SJCRH30 (cell line): ENCODE data around the gene ABHD5. TPM values are rescaled to one million over a fixed set of nuclear protein-coding genes. Genes with fewer than 3 reads are reported as not detected.

Source experiments
- DNase-seq, 2 experiments: peaks; one replicate each; pipeline ENCODE4 v3.0.0-alpha.2; 2015 to 2020
- H3K27ac ChIP-seq: fragments of 250-450 bp; sonication (Bioruptor Pico); 2 replicates; pipeline ENCODE4 v1.5.1; 2020; ENCODE audit warnings: mild to moderate bottlenecking, moderate library complexity
- H3K27me3 ChIP-seq: fragments of 250-450 bp; sonication (Bioruptor Pico); 2 replicates; pipeline ENCODE4 v1.5.1; 2020; ENCODE audit warnings: mild to moderate bottlenecking, moderate library complexity
- H3K36me3 ChIP-seq: fragments of 250-450 bp; sonication (Bioruptor Pico); 2 replicates; pipeline ENCODE4 v1.5.1; 2020; ENCODE audit warnings: mild to moderate bottlenecking, moderate library complexity
- H3K4me1 ChIP-seq: fragments of 250-450 bp; sonication (Bioruptor Pico); 2 replicates; pipeline ENCODE4 v1.5.1; 2020; ENCODE audit warnings: mild to moderate bottlenecking, moderate library complexity
- H3K4me3 ChIP-seq: fragments of 250-450 bp; sonication (Bioruptor Pico); 2 replicates; pipeline ENCODE4 v1.5.1; 2020; ENCODE audit warnings: mild to moderate bottlenecking, moderate library complexity
- H3K9me3 ChIP-seq: fragments of 250-450 bp; sonication (Bioruptor Pico); replicated peaks from 2 replicates; pipeline ENCODE4 v1.5.1; 2020; ENCODE audit warnings: mild to moderate bottlenecking, moderate library complexity
- total RNA-seq: library from RNA; depleted of rRNA; stranded (reverse); fragments of >200 nt; shearing (Covaris generic); gene quantifications from 2 replicates; pipeline ENCODE4 v1.2.3, GENCODE V29; 2014

The ABHD5 gene
- total RNA-seq, 1 experiment from 2014 or later: 11.2 TPM

- DNase-seq: no peak
- no peak overlapping the region for H3K4me3 ChIP-seq
- H3K4me1 ChIP-seq: no peaks in the 10 kb centered on the region
- H3K9me3 ChIP-seq: no peaks in the 10 kb centered on the region
- no peaks in the 10 kb centered on the region for H3K36me3 ChIP-seq
- H3K27ac ChIP-seq: no peak overlapping the region
- H3K27me3 ChIP-seq: no peaks in the 10 kb centered on the region
These were observed 76.1 kb downstream of the ABHD5 start for GRCh38 chr3:43766672-43767465.

DNA sequence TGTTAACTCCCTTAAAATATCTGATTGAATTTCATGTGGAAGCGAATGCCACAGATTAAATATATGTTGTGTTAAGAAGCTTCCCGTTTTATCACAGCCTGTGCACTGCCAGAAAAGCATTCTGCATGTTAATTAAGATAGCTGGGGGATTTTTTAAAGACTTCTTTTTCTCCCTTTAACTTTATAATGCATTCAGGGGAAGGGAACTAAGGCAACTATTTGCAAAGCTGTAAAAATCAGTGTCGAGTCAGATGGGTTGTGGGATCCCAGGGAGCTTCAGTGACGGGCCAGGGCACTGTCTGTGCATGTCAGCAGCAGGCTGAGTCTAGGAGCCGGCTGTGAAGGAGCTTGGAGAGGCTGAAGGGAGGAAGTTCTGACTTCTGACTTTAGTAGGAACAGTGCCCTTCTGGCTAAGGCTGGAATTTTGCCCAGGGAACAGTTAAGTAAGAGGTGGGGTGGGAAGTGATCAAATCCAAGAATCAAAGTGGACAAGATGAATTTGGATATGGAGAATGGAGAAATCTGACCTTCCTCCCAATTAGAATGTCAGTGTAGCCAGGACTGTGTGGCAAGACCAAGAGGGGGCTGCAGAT, 77.7 kb downstream of the ABHD5 start:
- H3K9me3 ChIP-seq: no peaks in the 10 kb centered on the region
- no peaks in the 10 kb centered on the region for H3K27me3 ChIP-seq
- no peak overlapping the region for H3K27ac ChIP-seq
- no peak overlapping the region for H3K4me3 ChIP-seq
- DNase-seq: no peak
- H3K4me1 ChIP-seq: no peaks in the 10 kb centered on the region
- no peaks in the 10 kb centered on the region for H3K36me3 ChIP-seq

- peak; percentile 89 to 91 for DNase-seq
- H3K36me3 ChIP-seq: no peaks in the 10 kb centered on the region
- H3K4me3 ChIP-seq: peak overlapping the region; percentile 45
- H3K27ac ChIP-seq: no peak overlapping the region
- H3K27me3 ChIP-seq: no peaks in the 10 kb centered on the region
- no peaks in the 10 kb centered on the region for H3K9me3 ChIP-seq
- no peaks in the 10 kb centered on the region for H3K4me1 ChIP-seq
These were observed 78.6 kb downstream of the ABHD5 start for GRCh38 chr3:43769097-43769884.

DNA sequence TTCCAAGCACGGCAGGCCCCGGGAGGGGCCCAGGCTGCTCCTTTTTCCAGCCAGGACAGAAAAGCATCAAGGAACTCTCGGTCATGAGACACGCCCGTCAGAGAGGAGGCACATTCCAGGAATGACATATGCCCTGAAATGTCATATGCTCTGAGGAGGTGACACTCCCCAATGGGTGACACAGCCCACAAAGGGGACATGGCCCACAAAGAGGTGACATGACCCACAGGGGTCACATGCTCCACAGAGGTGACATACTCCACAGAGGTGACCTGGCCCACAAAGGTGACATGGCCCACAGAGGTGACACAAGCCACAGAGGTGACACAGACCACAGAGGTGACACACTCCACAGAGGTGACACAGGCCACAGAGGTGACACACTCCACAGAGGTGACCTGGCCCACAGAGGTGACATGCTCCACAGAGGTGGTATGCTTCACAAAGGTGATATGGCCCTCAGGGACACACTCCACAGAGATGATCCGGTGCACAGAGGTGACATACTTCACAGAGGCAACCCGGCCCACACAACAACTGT, 79.2 kb downstream of the ABHD5 start:
- Histone ChIP-seq H3K36me3 (no peaks in the 10 kb centered on the region), H3K27me3 (no peaks in the 10 kb centered on the region), H3K4me1 (no peaks in the 10 kb centered on the region), H3K9me3 (no peaks in the 10 kb centered on the region), H3K4me3 (peak overlapping the region; percentile 45), H3K27ac (no peak overlapping the region)
- no peak for DNase-seq

DNA sequence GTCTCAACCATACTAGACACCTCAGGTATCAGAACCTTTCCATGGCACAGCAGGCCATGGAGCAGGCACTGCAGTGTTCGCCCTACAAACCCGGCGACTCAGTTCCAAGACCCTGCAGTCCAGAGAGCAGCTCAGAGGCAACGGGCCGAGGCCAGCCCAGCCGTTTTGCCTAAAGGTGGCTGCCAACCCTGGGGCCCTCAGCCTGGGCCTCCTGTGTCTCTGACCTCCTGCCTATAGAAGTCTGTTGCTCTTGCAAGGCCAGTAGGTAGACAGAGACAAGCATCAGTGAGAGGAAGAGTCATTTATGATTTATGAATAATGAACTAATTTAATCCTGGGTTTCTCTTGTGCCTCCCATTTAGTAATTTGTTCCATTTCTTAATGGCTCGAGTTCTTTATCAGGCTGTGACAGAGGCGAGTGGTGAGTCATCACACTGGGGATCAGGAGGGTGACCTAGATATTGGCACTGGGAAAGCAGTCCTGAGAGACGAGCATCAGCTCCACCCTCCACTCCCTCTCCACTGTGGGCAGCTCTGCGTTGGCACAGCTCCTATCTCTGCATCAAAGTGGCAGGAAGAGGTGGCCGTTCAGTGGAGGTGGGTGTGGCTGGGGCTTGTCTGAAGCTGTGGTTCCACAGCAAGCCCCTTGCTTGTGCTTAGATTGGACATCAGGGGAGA, 79.8 kb downstream of the ABHD5 start:
- Histone ChIP-seq H3K27me3 (no peaks in the 10 kb centered on the region), H3K27ac (no peak overlapping the region), H3K9me3 (no peaks in the 10 kb centered on the region), H3K4me1 (no peaks in the 10 kb centered on the region), H3K4me3 (no peak overlapping the region), H3K36me3 (no peaks in the 10 kb centered on the region)
- no peak for DNase-seq

- no peak overlapping the region for H3K27ac ChIP-seq
- no peaks in the 10 kb centered on the region for H3K27me3 ChIP-seq
- no peak for DNase-seq
- H3K9me3 ChIP-seq: no peaks in the 10 kb centered on the region
- H3K4me3 ChIP-seq: no peak overlapping the region
- no peaks in the 10 kb centered on the region for H3K36me3 ChIP-seq
- no peaks in the 10 kb centered on the region for H3K4me1 ChIP-seq
These were observed 80.9 kb downstream of the ABHD5 start for GRCh38 chr3:43771610-43772009.

- no peak for DNase-seq
- no peak overlapping the region for H3K27ac ChIP-seq
These were observed 82.7 kb downstream of the ABHD5 start for GRCh38 chr3:43773273-43774094.

GRCh38 chr3:43774799-43775198, 84.1 kb downstream of the ABHD5 start:
- Histone ChIP-seq H3K27me3 (no peaks in the 10 kb centered on the region), H3K4me1 (no peaks in the 10 kb centered on the region), H3K36me3 (no peaks in the 10 kb centered on the region), H3K27ac (no peak overlapping the region), H3K9me3 (no peaks in the 10 kb centered on the region), H3K4me3 (no peak overlapping the region)
- DNase-seq: no peak

More at GRCh38 chr3:43773273-43774094, 82.7 kb downstream of the ABHD5 start:
- no peaks in the 10 kb centered on the region for H3K27me3 ChIP-seq
- H3K4me1 ChIP-seq: no peaks in the 10 kb centered on the region
- H3K36me3 ChIP-seq: no peaks in the 10 kb centered on the region
- H3K9me3 ChIP-seq: no peaks in the 10 kb centered on the region
- H3K4me3 ChIP-seq: no peak overlapping the region

GRCh38 chr3:43776101-43776500, 85.4 kb downstream of the ABHD5 start:
- Histone ChIP-seq H3K9me3 (no peaks in the 10 kb centered on the region), H3K27me3 (no peaks in the 10 kb centered on the region), H3K27ac (no peak overlapping the region), H3K36me3 (no peaks in the 10 kb centered on the region), H3K4me3 (no peak overlapping the region), H3K4me1 (no peaks in the 10 kb centered on the region)
- no peak for DNase-seq

DNA sequence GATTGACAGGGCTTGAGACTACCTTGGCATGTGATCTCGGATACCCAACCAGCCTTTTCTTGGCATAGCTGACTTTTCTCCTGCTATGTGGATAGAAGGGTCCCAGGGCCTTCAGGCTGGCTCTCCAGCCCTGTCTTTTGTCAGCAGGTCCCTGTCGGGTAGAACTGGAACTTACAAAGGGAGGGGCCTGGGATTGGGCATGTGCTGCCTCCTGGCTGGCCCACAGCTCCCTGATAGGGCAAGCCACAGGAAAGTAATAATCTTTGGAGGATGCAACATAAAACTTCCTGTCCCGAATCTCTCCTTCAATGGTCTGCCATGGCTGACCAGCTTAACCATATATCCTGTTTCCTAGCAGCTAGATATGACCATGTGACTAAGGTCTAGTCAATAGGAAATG, 89.1 kb downstream of the ABHD5 start:
- H3K4me1 ChIP-seq: no peaks in the 10 kb centered on the region
- H3K4me3 ChIP-seq: no peak overlapping the region
- H3K36me3 ChIP-seq: no peaks in the 10 kb centered on the region
- H3K27ac ChIP-seq: no peak overlapping the region
- H3K9me3 ChIP-seq: no peaks in the 10 kb centered on the region
- no peak for DNase-seq
- no peaks in the 10 kb centered on the region for H3K27me3 ChIP-seq

- no peak for DNase-seq
- H3K4me1 ChIP-seq: no peaks in the 10 kb centered on the region
- no peak overlapping the region for H3K4me3 ChIP-seq
- H3K27ac ChIP-seq: no peak overlapping the region
- no peaks in the 10 kb centered on the region for H3K36me3 ChIP-seq
- H3K9me3 ChIP-seq: no peaks in the 10 kb centered on the region
- no peaks in the 10 kb centered on the region for H3K27me3 ChIP-seq
These were observed 91.8 kb downstream of the ABHD5 start for GRCh38 chr3:43782541-43782940.
